ENCODE data around the gene TMC5. TPM values are rescaled to one million over a fixed set of nuclear protein-coding genes. Genes with fewer than 3 reads are reported as not detected.
"Not testable (repeated sequence)": the region's sequence is repeated elsewhere in the genome, so short reads cannot be mapped to it uniquely, and the experiment has no call there.

Gene TMC5
- total and polyA plus RNA-seq, 2 of the 4 experiments (the other 2 are of a cell fraction) = not detected

DNA sequence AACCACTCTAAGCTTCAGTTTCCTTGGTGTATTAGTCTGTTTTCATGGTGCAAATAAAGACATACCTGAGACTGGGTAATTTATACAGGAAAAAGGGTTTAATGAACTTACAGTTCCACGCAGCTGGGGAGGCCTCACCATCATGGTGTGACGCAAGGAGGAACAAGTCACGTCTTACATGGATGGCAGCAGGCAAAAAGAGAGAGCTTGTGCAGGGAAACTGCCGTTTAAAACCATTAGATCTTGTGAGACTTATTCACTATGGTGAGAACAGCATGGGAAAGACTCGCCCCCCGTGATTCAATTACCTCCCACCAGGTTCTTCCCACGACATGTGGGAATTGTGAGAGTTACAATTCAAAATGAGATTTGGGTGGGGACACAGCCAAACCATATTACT, 45.1 kb upstream of the TMC5 start:
- H3K9ac ChIP-seq (ENCODE audit: low read depth, low read length); H2AK9ac ChIP-seq (replicated peaks; ENCODE audit: low read depth, low read length, poor library complexity); H3K9me3 ChIP-seq (ENCODE audit: control insufficient read depth, insufficient read depth, low read length); DNase-seq; H3K27me3 ChIP-seq (ENCODE audit: control insufficient read depth, insufficient read depth, low read length); H3K9me1 ChIP-seq (ENCODE audit: insufficient read depth, low read length); H4K91ac ChIP-seq (ENCODE audit: insufficient read depth, low read depth, low read length); H3K4me3 ChIP-seq (ENCODE audit: insufficient read depth, low read depth, low read length); H2BK15ac ChIP-seq (ENCODE audit: low read depth, low read length); H3K27ac ChIP-seq (ENCODE audit: insufficient read depth, low read length); H2BK5ac ChIP-seq (ENCODE audit: low read depth, low read length, poor library complexity, severe bottlenecking); H3K56ac ChIP-seq (ENCODE audit: extremely low read depth, insufficient read depth, low read length); H3K79me1 ChIP-seq (ENCODE audit: low read depth in 1 of 2, low read length in 2 of 2); H4K8ac ChIP-seq (ENCODE audit: low read depth in 2 of 2, low read length in 2 of 2); H2AK5ac ChIP-seq (ENCODE audit: low read depth, low read length); dilution Hi-C loops (cut with HindIII; ENCODE audit: low sequenced_read_pairs, unreplicated experiment); BruUV-seq (replicated peaks); H3K4me1 ChIP-seq (ENCODE audit: control insufficient read depth, insufficient read depth, low read length); H2BK120ac ChIP-seq (ENCODE audit: low read depth, low read length); H3K36me3 ChIP-seq (ENCODE audit: control insufficient read depth, insufficient read depth, low read length); H3K18ac ChIP-seq (ENCODE audit: low read depth, low read length); H2AFZ ChIP-seq (replicated peaks; ENCODE audit: low read length, poor library complexity); H3K23ac ChIP-seq (ENCODE audit: low read depth, low read length); intact Hi-C loops (cut with micrococcal nuclease); H3K14ac ChIP-seq (replicated peaks; ENCODE audit: low read depth, low read length); H3K4ac ChIP-seq (ENCODE audit: low read depth, low read length); H3K4me2 ChIP-seq (ENCODE audit: low read depth, low read length); H4K20me1 ChIP-seq (ENCODE audit: insufficient read depth, low read length); ATAC-seq (ENCODE audit: low read depth); H4K5ac ChIP-seq (ENCODE audit: low read depth, low read length); POLR2A ChIA-PET (ENCODE audit: unreplicated experiment); H2BK20ac ChIP-seq (ENCODE audit: low read depth, low read length): not testable (repeated sequence)
- CTCF ChIA-PET = interaction anchor here (0.6 kb wide), 1 partner anchor 391 kb away, joined by 4 read pairs; no protein-coding TSS in a partner anchor
- in situ Hi-C loops (cut with MboI; ENCODE audit: low sequenced_read_pairs) = loop anchor here (10.0 kb wide), 2 partner anchors 218 to 388 kb away; partner anchors contain the start of gene TMC7
- no CpG with 5 or more reads among the region's 7 CpGs for WGBS, 2 experiments (ENCODE audit: extremely low coverage in 2 of 2, insufficient read length in 1 of 2)

Measured in IMR-90 (cell line).